ENCODE data around the gene IREB2.

- no peak for TF ChIP-seq SUZ12 (IDR thresholded peaks at IDR 0.05; ENCODE audit: extremely low read depth, insufficient read depth, insufficient read length)
- TF ChIP-seq YY1 (IDR thresholded peaks at IDR 0.05; ENCODE audit: insufficient read depth, insufficient read length), result no peak
- no peak for TF ChIP-seq ZNF274 (IDR thresholded peaks at IDR 0.05; ENCODE audit: low read depth, low read length)
Observed at GRCh38 chr15:78524230-78524629, 86.2 kb downstream of the IREB2 start.

All from NT2/D1 (cell line).